BLaER1 (cell line): Measurements from ENCODE around the gene ZBTB8OS.
A peak's percentile ranks its signal among the peaks of the same experiment; 100 is the strongest.

Source experiments
- H3K27ac ChIP-seq: shearing (Covaris generic); formaldehyde crosslinking; 2 replicates; pipeline ENCODE4 v1.8.1; 2022
- H3K27me3 ChIP-seq: shearing (Covaris generic); formaldehyde crosslinking; 2 replicates; pipeline ENCODE4 v1.8.1; 2022
- H3K36me3 ChIP-seq: shearing (Covaris generic); formaldehyde crosslinking; 2 replicates; pipeline ENCODE4 v1.8.1; 2022
- H3K4me1 ChIP-seq: shearing (Covaris generic); formaldehyde crosslinking; 2 replicates; pipeline ENCODE4 v1.8.1; 2022
- H3K4me2 ChIP-seq: shearing (Covaris generic); formaldehyde crosslinking; 2 replicates; pipeline ENCODE4 v1.8.1; 2022
- H3K4me3 ChIP-seq: shearing (Covaris generic); formaldehyde crosslinking; 2 replicates; pipeline ENCODE4 v1.8.1; 2022
- H3K9ac ChIP-seq: shearing (Covaris generic); formaldehyde crosslinking; 2 replicates; pipeline ENCODE4 v1.8.1; 2022
- H3K9me3 ChIP-seq: shearing (Covaris generic); formaldehyde crosslinking; 2 replicates; pipeline ENCODE4 v1.8.1; 2022
- H4K20me1 ChIP-seq: shearing (Covaris generic); formaldehyde crosslinking; 2 replicates; pipeline ENCODE4 v1.8.1; 2022
- Cebpa-rat ChIP-seq: shearing (Covaris generic); IDR thresholded peaks from 2 replicates; pipeline ENCODE4 v1.8.1; 2022

ZBTB8OS gene

DNA sequence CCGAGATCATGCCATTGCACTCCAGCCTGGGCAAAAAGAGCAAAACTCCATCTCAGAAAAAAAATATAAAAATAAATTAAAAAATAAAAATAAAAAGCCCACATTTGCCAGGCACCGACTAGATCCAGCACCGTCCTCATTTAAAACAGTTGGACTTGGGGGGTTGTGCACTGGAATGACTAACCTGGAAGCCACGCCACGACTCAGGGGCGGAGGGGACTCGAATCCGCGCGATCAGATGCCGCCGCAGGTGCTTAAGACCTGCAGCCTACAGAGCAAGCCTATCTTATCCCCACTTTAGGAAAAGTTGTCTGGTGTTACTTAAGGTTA, 38.5 kb downstream of the ZBTB8OS start:
- H3K27ac ChIP-seq, result no peak overlapping the region
- H3K36me3 ChIP-seq, result no peaks in the 10 kb centered on the region; the same call in 1 of the 2 replicates
- no peak overlapping the region for H3K9ac ChIP-seq
- no peaks in the 10 kb centered on the region for H4K20me1 ChIP-seq
- H3K27me3 ChIP-seq, result peaks cover 15% of the 10 kb centered on the region
- peak overlapping the region; percentile 79 for H3K4me2 ChIP-seq
- no peaks in the 10 kb centered on the region for H3K9me3 ChIP-seq
- H3K4me1 ChIP-seq, result peaks cover 10% of the 10 kb centered on the region
- 0 out of 2 replicates have a peak overlapping the region, but pooled peaks have one; percentile 38 for H3K4me3 ChIP-seq
- TF ChIP-seq Cebpa-rat, result no peak

DNA sequence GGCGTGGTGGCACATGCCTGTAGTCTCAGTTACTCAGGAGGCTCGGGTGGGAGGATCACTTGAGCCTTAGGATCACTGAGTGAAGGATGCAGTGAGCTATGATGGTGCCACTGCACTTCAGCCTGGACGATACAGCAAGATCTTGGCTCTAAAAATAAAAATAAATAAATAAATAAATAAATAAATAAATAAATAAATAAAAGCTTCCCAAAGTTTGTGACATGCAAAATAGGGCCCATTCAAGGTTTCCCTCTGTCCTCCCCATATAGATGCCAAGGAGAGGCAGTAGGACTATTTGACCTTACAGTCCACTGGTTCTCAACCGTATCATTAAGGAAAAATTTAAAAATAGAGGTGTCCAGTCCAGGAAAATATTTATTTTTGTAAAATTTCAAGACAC, 41.2 kb downstream of the ZBTB8OS start:
- Histone ChIP-seq H3K36me3 (peaks cover 10% of the 10 kb centered on the region; the same call in 1 of the 2 replicates), H3K27me3 (peaks cover 15% of the 10 kb centered on the region), H4K20me1 (no peaks in the 10 kb centered on the region), H3K9me3 (no peaks in the 10 kb centered on the region), H3K27ac (no peak overlapping the region), H3K4me1 (peaks cover 10% of the 10 kb centered on the region), H3K4me2 (no peak overlapping the region), H3K9ac (no peak overlapping the region), H3K4me3 (no peak overlapping the region)
- no peak for TF ChIP-seq Cebpa-rat

- no peaks in the 10 kb centered on the region for H3K4me1 ChIP-seq
- no peak overlapping the region for H3K4me2 ChIP-seq
- TF ChIP-seq Cebpa-rat, result no peak
- H3K27ac ChIP-seq, result no peak overlapping the region
- H3K27me3 ChIP-seq, result peaks cover under 1% of the 10 kb centered on the region; the same call in 1 of the 2 replicates
- H3K9ac ChIP-seq, result no peak overlapping the region
- no peaks in the 10 kb centered on the region for H4K20me1 ChIP-seq
- H3K9me3 ChIP-seq, result no peaks in the 10 kb centered on the region
- H3K36me3 ChIP-seq, result peaks cover 10% of the 10 kb centered on the region; the same call in 1 of the 2 replicates
- no peak overlapping the region for H3K4me3 ChIP-seq
These were observed 43.6 kb downstream of the ZBTB8OS start for GRCh38 chr1:32606565-32607371.

DNA sequence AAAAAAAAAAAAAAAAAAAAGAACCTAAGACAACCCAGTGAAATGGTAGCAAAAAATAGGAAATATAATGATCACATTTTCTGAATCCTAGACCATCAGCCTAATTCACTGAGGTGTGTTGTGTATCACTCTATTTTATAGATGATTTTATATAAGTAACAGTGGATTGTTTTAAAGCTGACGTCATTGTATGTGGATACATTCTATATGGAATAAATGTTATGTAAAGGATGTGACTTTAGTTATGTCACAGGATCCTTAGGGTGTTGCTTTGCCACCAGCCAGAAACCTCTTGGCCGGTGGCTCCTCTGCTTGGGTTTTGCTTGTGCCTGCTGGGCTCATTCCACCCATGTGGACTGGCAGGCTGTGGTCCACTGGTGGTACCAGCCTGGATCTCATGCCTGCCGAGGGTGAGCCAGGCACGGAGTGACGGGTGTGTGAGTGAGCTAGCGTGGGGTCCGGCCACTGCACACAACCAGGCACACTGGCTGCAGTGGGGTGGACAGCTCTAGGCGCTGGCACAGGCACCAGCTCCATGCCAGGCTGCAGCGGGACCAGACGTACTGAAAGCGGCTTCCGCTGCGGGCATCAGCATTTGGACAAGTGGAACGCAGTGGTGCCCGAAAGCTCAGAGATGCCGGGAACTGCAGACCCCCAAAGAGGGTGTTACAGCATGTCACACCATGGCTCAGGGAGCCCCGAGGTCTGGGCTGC, 44.5 kb downstream of the ZBTB8OS start:
- Histone ChIP-seq H3K9me3 (no peaks in the 10 kb centered on the region), H4K20me1 (no peaks in the 10 kb centered on the region), H3K4me1 (no peaks in the 10 kb centered on the region), H3K27me3 (no peaks in the 10 kb centered on the region), H3K36me3 (peaks cover 10% of the 10 kb centered on the region; the same call in 1 of the 2 replicates), H3K4me2 (no peak overlapping the region), H3K9ac (no peak overlapping the region), H3K27ac (no peak overlapping the region), H3K4me3 (no peak overlapping the region)
- no peak for TF ChIP-seq Cebpa-rat

DNA sequence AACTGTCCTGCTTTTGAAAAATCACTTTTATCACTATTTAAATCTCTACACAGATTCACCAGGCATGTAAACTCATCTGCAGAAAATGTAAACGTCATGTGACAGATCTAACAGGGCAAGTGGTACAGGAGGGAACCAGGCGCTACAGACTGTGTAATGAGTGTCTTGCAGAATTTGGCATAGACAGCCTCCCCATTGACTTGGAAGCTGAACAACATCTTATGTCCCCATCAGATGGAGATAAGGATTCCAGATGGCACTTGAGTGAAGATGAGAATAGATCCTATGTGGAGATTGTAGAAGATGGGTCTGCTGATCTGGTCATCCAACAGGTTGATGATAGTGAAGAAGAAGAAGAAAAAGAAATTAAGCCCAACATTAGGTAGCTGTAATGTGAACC, 50.3 kb downstream of the ZBTB8OS start:
- Histone ChIP-seq H3K4me2 (no peak overlapping the region), H3K4me1 (no peaks in the 10 kb centered on the region), H3K9me3 (no peaks in the 10 kb centered on the region), H3K27me3 (no peaks in the 10 kb centered on the region), H3K27ac (no peak overlapping the region), H3K9ac (no peak overlapping the region), H3K36me3 (peaks cover 22% of the 10 kb centered on the region), H4K20me1 (no peaks in the 10 kb centered on the region), H3K4me3 (no peak overlapping the region)
- TF ChIP-seq Cebpa-rat, result no peak

DNA sequence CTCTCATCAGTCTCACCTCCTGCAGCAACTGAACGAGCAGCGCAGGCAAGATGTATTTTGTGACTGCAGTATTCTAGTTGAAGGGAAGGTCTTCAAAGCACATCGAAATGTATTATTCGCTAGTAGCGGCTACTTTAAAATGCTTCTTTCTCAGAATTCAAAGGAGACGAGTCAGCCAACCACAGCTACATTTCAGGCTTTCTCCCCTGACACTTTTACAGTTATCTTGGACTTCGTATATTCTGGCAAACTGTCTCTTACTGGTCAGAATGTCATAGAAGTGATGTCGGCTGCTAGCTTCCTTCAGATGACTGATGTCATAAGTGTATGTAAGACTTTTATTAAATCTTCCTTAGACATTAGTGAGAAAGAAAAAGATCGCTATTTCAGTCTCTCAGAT, 57.4 kb downstream of the ZBTB8OS start:
- no peaks in the 10 kb centered on the region for H3K4me1 ChIP-seq
- H3K27me3 ChIP-seq, result no peaks in the 10 kb centered on the region
- H3K9me3 ChIP-seq, result no peaks in the 10 kb centered on the region
- no peak overlapping the region for H3K27ac ChIP-seq
- H3K4me3 ChIP-seq, result no peak overlapping the region
- H3K4me2 ChIP-seq, result no peak overlapping the region
- TF ChIP-seq Cebpa-rat, result no peak
- H4K20me1 ChIP-seq, result no peaks in the 10 kb centered on the region
- H3K9ac ChIP-seq, result no peak overlapping the region
- H3K36me3 ChIP-seq, result peaks cover 33% of the 10 kb centered on the region

GRCh38 chr1:32580348-32581017, 69.9 kb downstream of the ZBTB8OS start:
- H3K4me2 ChIP-seq, result no peak overlapping the region
- no peak overlapping the region for H3K9ac ChIP-seq
- TF ChIP-seq Cebpa-rat, result no peak
- H3K27me3 ChIP-seq, result no peaks in the 10 kb centered on the region
- no peaks in the 10 kb centered on the region for H3K4me1 ChIP-seq
- no peaks in the 10 kb centered on the region for H3K9me3 ChIP-seq
- H3K27ac ChIP-seq, result no peak overlapping the region
- H3K4me3 ChIP-seq, result no peak overlapping the region
- no peaks in the 10 kb centered on the region for H3K36me3 ChIP-seq
- H4K20me1 ChIP-seq, result no peaks in the 10 kb centered on the region
